ENCODE results near the gene LRRTM4. TPM values are rescaled to one million over a fixed set of nuclear protein-coding genes. Genes with fewer than 3 reads are reported as not detected.

Gene LRRTM4
- total and polyA plus RNA-seq, 2 donors (not counting 1 experiment from before 2014, with no cell fraction given) = not detected

GRCh38 chr2:77028032-77028600 lies 494.1 kb downstream of the LRRTM4 start:
- POLR2A ChIA-PET = no interaction called here
- WGBS (ENCODE audit: insufficient coverage) = no CpG with 5 or more reads among the region's 3 CpGs
- no peak for ATAC-seq (ENCODE audit: low read depth)
- no peak overlapping the region for H3K9ac ChIP-seq (ENCODE audit: low read length)
- H2AFZ ChIP-seq (ENCODE audit: insufficient read depth, low read depth, low read length, poor library complexity, severe bottlenecking) = no peak overlapping the region
- no peaks in the 10 kb centered on the region for H4K20me1 ChIP-seq (ENCODE audit: control insufficient read depth, insufficient read depth, low read length, poor library complexity, severe bottlenecking)
- H3K27ac ChIP-seq (ENCODE audit: low read length in 2 of 2) = no peak overlapping the region
- H3K36me3 ChIP-seq (replicated peaks in 1 of 2; ENCODE audit: control extremely low read depth in 1 of 2, control insufficient read depth in 1 of 2, extremely low read depth in 1 of 2, insufficient read depth in 2 of 2, low read length in 1 of 2) = no peaks in the 10 kb centered on the region
- DNase-seq = no peak
- no peak for TF ChIP-seq EZH2 (IDR thresholded peaks at IDR 0.05; ENCODE audit: borderline replicate concordance, insufficient read depth, low read depth, low read length, poor library complexity, severe bottlenecking)
- TF ChIP-seq, protein P1, sequence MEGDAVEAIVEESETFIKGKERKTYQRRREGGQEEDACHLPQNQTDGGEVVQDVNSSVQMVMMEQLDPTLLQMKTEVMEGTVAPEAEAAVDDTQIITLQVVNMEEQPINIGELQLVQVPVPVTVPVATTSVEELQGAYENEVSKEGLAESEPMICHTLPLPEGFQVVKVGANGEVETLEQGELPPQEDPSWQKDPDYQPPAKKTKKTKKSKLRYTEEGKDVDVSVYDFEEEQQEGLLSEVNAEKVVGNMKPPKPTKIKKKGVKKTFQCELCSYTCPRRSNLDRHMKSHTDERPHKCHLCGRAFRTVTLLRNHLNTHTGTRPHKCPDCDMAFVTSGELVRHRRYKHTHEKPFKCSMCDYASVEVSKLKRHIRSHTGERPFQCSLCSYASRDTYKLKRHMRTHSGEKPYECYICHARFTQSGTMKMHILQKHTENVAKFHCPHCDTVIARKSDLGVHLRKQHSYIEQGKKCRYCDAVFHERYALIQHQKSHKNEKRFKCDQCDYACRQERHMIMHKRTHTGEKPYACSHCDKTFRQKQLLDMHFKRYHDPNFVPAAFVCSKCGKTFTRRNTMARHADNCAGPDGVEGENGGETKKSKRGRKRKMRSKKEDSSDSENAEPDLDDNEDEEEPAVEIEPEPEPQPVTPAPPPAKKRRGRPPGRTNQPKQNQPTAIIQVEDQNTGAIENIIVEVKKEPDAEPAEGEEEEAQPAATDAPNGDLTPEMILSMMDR (IDR thresholded peaks at IDR 0.05) = no peak
- H3K27me3 Mint-ChIP-seq = no peaks in the 10 kb centered on the region
- no peak overlapping the region for H3K4me3 ChIP-seq (ENCODE audit: control extremely low read depth in 1 of 5, extremely low read depth in 1 of 5, insufficient read depth in 1 of 5, low read depth in 2 of 5, low read length in 4 of 5)
- H3K9me3 Mint-ChIP-seq (ENCODE audit: insufficient read depth) = no peaks in the 10 kb centered on the region
- H3K27me3 ChIP-seq (replicated peaks in 1 of 4; ENCODE audit: control extremely low read depth in 1 of 4, control insufficient read depth in 3 of 4, insufficient read depth in 4 of 4, low read length in 3 of 4) = no peaks in the 10 kb centered on the region
- no peaks in the 10 kb centered on the region for H3K4me1 Mint-ChIP-seq
- H3K4me1 ChIP-seq (ENCODE audit: control insufficient read depth in 2 of 2, insufficient read depth in 2 of 2, low read length in 2 of 2) = no peaks in the 10 kb centered on the region
- H3K4me3 Mint-ChIP-seq = no peak overlapping the region
- H3K4me2 ChIP-seq (replicated peaks; ENCODE audit: low read depth, low read length, poor library complexity, severe bottlenecking) = no peak overlapping the region
- CTCF ChIA-PET = no interaction called here
- H3K9me3 ChIP-seq (ENCODE audit: control extremely low read depth in 1 of 3, control insufficient read depth in 2 of 3, insufficient read depth in 1 of 3, low read length in 2 of 3) = no peaks in the 10 kb centered on the region
- no peaks in the 10 kb centered on the region for H3K79me2 ChIP-seq (ENCODE audit: control insufficient read depth, insufficient read depth, low read length)
- H3K27ac Mint-ChIP-seq = no peak overlapping the region
- intact Hi-C loops (cut with micrococcal nuclease) = no loop called here

GRCh38 chr2:77025714-77026113 lies 496.5 kb downstream of the LRRTM4 start:
- ChIA-PET CTCF (no interaction called here), POLR2A (no interaction called here)
- Mint-ChIP-seq H3K27me3 (no peaks in the 10 kb centered on the region), H3K27ac (no peak overlapping the region), H3K9me3 (ENCODE audit: insufficient read depth) (no peaks in the 10 kb centered on the region), H3K4me1 (no peaks in the 10 kb centered on the region), H3K4me3 (no peak overlapping the region)
- no peaks in the 10 kb centered on the region for H3K36me3 ChIP-seq (replicated peaks in 1 of 2; ENCODE audit: control extremely low read depth in 1 of 2, control insufficient read depth in 1 of 2, extremely low read depth in 1 of 2, insufficient read depth in 2 of 2, low read length in 1 of 2)
- H3K9me3 ChIP-seq (ENCODE audit: control extremely low read depth in 1 of 3, control insufficient read depth in 2 of 3, insufficient read depth in 1 of 3, low read length in 2 of 3) = no peaks in the 10 kb centered on the region
- ATAC-seq (ENCODE audit: low read depth) (no peak), DNase-seq (no peak)
- H3K79me2 ChIP-seq (ENCODE audit: control insufficient read depth, insufficient read depth, low read length) = no peaks in the 10 kb centered on the region
- intact Hi-C loops (cut with micrococcal nuclease) = no loop called here
- H3K27me3 ChIP-seq (replicated peaks in 1 of 4; ENCODE audit: control extremely low read depth in 1 of 4, control insufficient read depth in 3 of 4, insufficient read depth in 4 of 4, low read length in 3 of 4) = no peaks in the 10 kb centered on the region
- no peak overlapping the region for H3K27ac ChIP-seq (ENCODE audit: low read length in 2 of 2)
- no peak overlapping the region for H3K4me2 ChIP-seq (replicated peaks; ENCODE audit: low read depth, low read length, poor library complexity, severe bottlenecking)
- no peak for TF ChIP-seq EZH2 (IDR thresholded peaks at IDR 0.05; ENCODE audit: borderline replicate concordance, insufficient read depth, low read depth, low read length, poor library complexity, severe bottlenecking)
- TF ChIP-seq, protein P1 (IDR thresholded peaks at IDR 0.05) = no peak
- H2AFZ ChIP-seq (ENCODE audit: insufficient read depth, low read depth, low read length, poor library complexity, severe bottlenecking) = no peak overlapping the region
- H3K4me3 ChIP-seq (ENCODE audit: control extremely low read depth in 1 of 5, extremely low read depth in 1 of 5, insufficient read depth in 1 of 5, low read depth in 2 of 5, low read length in 4 of 5) = no peak overlapping the region
- H3K9ac ChIP-seq (ENCODE audit: low read length) = no peak overlapping the region
- no CpG with 5 or more reads among the region's 4 CpGs for WGBS (ENCODE audit: insufficient coverage)
- H3K4me1 ChIP-seq (ENCODE audit: control insufficient read depth in 2 of 2, insufficient read depth in 2 of 2, low read length in 2 of 2) = no peaks in the 10 kb centered on the region
- no peaks in the 10 kb centered on the region for H4K20me1 ChIP-seq (ENCODE audit: control insufficient read depth, insufficient read depth, low read length, poor library complexity, severe bottlenecking)
